SK-MEL-5 (cell line): ENCODE results near the gene TMEFF1. TPM values are rescaled to one million over a fixed set of nuclear protein-coding genes. Genes with fewer than 3 reads are reported as not detected.
"Not testable (repeated sequence)": the region's sequence is repeated elsewhere in the genome, so short reads cannot be mapped to it uniquely, and the experiment has no call there.

Experiments used
- DNase-seq: peaks from one replicate; pipeline ENCODE4 v3.0.0-alpha.2; 2016; ENCODE audit warnings: low read depth, low spot score
- in situ Hi-C: cut with HindIII; loops from 2 replicates; pipeline ENCODE4 v1.10.0; 2016; ENCODE audit warnings: low sequenced_read_pairs, high pct_unique_total_duplicates, low pct_unique_long_range_greater_than_20kb
- total RNA-seq: library from RNA; depleted of rRNA; stranded (reverse); fragments of >200 nt; shearing (Covaris generic); gene quantifications from 2 replicates; pipeline ENCODE4 v1.2.3, GENCODE V29; 2014

TMEFF1 gene
- total RNA-seq, 1 experiment from 2014 or later = 4.3 TPM

DNA sequence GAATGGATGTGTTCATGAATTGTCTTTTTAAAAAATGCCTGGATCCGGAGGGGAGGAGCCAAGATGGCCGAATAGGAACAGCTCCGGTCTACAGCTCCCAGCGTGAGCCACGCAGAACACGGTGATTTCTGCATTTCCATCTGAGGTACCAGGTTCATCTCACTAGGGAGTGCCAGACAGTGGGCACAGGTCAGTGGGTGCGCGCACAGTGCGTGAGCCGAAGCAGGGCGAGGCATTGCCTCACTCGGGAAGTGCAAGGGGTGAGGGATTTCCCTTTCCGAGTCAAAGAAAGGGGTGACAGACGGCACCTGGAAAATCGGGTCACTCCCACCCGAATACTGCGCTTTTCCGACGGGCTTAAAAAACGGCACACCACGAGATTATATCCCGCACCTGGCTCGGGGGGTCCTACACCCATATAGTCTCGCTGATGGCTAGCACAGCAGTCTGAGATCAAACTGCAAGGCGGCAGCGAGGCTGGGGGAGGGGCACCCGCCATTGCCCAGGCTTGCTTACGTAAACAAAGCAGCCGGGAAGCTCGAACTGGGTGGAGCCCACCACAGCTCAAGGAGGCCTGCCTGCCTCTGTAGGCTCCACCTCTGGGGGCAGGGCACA lies 54.3 kb downstream of the TMEFF1 start:
- DNase-seq, in situ Hi-C loops: not testable (repeated sequence)

DNA sequence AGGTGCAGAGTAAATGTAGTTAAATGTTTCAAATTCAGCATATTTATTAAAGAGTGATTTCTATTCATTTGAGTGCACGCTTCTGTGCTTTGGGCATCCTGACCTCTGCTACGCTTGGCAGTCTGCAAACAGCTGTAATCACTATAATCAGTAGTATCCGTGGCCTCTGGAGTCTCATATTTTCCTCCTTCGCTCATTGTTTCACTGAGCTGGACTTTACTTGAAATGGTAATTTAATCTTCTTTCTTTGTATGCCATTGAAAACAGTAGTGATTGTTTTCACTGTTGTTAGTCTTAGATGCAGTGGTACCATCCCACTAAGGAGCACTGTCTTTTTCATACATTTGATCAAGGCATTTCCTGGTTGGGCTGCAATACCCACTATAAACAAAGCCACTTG lies 61.5 kb downstream of the TMEFF1 start:
- in situ Hi-C loops = no loop called here
- peak; percentile 23 for DNase-seq

DNA sequence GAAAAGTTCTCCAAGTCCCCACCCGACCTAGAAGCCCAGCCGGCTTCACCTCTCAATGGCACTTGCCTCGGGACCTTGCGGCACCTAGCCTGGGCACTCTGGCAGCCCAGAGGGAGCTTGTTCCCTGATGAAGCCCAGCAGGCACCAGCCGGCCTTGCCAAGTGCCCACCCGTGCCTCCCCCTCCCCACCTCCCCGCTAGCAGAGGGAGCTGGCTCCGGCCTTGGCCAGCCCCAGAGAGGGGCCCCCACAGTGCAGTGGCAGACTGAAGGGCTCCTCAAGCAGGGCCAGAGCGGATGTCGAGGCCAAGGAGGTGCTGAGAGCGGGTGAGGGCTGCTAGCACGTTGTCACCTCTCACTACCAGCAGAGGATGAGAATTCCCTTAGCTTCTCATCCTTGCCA lies 67.4 kb downstream of the TMEFF1 start:
- in situ Hi-C loops = no loop called here
- DNase-seq = no peak

DNA sequence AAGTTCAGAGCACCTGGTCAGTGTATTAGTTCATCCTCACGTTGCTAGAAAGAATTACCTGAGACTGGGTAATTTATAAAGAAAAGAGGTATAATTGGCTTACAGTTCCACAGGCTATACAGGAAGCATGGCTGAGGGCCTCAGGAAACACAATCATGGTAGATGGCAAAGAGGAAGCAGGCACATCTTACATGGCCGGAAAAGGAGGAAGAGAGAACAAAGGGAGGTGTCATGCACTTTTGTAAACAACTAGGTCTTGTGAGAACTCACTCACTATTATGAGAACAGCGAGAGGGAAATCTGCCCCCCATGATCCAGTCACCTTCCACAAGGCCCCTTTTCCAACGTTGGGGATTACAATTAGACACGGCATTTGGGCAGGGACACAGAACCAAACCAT lies 76.1 kb downstream of the TMEFF1 start:
- no peak for DNase-seq
- in situ Hi-C loops = no loop called here

DNA sequence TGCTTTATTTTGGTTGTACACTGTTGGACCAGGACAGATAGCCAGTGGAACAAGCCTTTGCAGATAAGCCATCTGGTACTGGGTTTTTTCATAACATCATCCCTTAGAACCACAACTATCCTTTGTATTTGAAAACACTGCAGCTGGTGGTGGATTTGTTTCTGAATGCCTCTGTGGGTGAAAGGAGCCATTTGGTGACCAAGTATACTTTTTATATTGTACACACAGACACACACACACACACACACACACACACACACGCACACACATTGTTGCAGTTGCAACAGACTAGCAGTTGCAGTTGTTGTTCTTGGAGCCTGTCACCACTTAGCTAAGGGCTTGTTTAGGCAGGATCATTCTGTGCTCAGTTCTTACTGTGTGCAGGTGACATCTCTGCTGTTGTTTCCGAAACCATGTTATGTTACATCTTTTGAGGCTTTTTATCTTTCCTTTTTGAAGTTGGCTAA lies 82.0 kb downstream of the TMEFF1 start:
- in situ Hi-C loops = no loop called here
- no peak for DNase-seq

DNA sequence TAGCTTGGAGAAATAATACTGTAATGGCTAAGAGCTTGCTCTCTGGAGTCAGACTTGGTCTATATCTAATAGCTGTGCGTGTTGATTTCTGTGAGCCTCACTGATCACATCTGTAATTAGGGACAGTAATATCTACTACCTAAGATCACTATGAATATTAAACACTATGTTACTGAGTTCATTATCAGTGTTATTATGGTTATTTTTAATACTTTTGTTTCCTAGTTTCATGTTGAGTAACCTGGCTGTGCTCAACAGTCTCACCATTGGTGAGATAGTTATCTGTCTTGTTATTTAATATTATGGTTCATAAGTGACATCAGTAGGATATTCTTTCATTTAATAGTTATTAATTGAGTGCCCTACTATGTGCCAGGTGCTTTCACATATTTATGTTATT lies 82.5 kb downstream of the TMEFF1 start:
- in situ Hi-C loops = no loop called here
- DNase-seq = no peak

DNA sequence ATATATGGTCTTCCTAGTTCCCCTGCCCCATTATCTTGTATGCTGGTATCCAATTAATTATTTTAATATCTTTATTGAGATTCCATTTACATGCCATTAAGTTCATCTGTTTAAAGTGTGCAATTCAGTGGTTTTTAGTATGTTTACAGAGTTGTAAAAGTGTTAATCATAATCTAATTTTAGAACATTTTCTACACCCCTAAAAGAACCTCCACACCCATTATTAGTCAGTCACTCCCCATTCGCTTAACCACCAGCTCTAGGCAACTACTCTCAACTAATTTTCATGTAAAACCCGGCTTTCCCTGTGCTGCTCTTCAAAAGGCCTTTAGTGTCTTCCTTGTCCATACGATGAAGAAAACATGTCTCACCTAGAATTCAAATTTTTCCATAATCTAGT lies 84.1 kb downstream of the TMEFF1 start:
- DNase-seq = no peak
- in situ Hi-C loops = no loop called here

DNA sequence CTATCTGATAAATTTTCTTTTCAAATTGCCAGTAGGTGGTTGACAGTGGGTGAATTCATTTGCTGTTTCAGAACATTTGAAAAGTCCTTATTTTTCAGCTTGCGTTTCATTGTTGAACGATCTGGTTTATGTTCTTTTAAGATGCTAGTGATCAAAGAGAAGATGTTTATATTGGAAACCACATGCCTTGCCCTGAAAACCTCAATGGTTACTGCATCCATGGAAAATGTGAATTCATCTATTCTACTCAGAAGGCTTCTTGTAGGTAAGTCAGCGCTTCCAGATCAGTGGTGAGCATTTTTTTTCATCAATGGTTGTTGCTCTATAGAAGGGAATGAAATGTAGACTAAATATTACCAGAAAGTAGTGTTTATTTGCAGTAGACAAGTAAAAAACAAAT lies 88.3 kb downstream of the TMEFF1 start:
- in situ Hi-C loops = no loop called here

DNA sequence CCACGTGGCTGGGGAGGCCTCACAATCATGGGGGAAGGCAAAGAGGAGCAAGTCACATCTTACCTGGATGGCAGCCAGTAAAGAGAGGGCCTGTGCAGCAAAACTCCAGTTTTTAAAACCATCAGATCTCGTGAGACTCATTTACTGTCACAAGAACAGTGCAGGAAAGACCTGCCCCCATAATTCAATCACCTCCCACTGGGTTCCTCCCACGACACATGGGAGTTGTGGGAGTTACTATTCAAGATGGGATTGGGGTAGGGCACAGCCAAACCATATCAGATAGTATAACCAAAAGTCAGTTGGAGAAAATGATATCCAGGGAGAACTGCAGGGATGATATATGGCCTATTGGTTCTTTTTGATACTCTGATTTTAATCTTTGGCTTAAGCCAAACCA lies 94.9 kb downstream of the TMEFF1 start:
- no peak for DNase-seq
- in situ Hi-C loops = no loop called here

More for the DNA sequence above, 88.3 kb downstream of the TMEFF1 start:
- no peak for DNase-seq

DNA sequence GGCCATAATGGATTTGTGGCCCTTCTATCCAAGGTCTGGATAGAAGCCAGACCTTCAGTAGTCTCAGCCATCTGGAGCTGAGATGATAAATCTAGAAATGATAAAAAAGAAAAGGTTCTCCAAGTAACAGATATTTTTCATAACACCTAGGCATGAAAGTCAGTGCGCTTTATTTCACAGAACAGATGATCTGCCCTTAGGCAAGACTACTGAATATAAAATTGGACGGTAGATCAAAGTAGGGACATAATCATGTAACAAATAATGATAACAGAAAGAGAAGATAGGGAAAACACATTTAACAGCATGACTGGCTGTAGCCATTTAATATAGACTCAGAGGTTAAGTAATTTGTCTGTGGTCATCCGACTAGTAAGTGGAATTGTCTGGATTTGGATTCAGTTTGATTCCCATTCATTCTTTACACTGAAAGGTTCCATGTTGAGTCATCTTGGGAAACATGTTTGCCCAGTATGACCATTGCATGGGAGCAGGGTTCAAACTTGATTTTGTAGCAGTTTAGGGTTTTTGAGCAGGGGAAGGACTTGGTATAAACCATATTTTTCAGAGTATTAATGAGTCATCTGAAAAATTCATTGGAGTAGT lies 100.8 kb downstream of the TMEFF1 start:
- in situ Hi-C loops = no loop called here
- DNase-seq = no peak

DNA sequence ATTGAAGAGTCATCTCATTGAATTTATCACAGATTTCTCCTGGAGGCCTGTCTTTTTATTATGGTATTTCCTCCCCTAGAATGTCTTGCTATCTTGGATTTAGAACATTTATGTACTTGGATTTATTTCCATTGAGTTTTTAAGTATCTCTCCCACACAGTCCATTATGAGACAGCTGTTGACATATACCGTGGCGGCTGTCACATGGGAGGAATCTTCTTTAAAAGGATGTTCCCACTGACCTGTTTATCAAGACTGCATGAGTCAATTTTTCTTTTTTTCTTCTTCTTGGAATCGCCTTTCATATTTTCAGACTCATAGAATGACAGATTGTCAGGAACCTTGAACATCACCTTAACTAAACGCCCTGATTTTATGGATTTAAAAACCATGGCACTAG lies 102.1 kb downstream of the TMEFF1 start:
- in situ Hi-C loops = loop anchor here (25.0 kb wide), 1 partner anchor 513 kb away; no protein-coding TSS in a partner anchor
- DNase-seq = no peak

DNA sequence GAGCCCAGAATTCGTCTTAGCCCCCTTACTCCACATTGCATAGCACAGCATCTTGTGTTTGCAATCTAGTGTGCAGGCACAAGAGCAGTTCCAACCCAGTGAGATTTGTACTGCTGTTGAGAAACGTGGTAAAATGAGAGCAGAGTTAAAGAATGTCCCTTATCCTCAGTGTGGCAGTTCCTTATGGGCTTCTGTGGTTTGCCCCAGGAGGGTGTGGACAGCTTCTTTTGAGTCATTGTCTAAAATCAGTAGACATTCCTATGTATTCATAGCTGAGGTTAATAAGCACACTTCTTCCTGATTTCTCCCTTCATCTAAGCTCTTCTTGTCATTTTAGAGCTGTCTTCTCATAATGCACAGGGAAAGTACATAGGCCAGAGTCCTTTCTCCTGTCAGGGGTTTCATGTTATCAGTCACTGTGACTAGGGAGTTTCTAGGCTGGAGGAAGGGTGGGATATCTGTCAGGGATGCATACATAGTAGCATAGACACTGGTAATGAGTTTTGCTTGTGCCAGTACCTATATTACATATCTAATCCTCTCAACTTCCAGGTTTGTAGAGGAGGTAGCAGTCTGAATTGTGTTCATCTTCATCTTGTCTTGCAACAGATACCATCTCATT lies 102.9 kb downstream of the TMEFF1 start:
- DNase-seq = no peak

DNA sequence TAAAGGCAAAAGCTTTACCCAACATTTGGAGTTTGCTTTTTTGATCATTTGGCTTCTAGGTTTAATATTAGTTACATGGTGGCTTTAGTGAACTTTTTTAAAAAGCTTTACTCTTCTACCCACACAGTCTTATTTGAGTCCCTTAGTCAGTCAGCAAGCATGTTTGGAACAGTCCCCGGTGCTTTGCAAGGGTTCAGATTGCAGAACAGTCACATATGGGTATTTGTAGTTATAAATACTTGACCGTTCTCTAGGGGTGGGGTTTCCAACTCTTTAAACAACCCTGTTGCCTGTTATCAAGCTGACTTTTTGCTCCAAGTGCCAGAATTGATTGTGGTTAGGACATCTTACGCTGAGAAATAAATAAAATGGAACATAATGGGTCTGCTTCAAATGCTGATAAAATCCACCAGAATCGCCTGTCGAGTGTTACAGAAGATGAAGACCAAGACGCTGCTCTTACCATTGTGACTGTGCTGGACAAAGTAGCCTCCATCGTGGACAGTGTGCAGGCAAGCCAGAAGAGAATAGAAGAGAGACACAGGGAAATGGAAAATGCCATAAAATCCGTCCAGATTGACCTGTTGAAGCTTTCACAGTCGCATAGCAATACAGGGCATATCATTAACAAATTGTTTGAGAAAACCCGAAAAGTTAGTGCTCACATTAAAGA lies 105.0 kb downstream of the TMEFF1 start, which contains the start of gene CAVIN4:
Gene CAVIN4 (plus strand): TSS at position 304 of the 673 bp plus-strand sequence. CDS start 65 bp downstream, at position 369.
- no peak for DNase-seq
- in situ Hi-C loops = loop anchor here (25.0 kb wide), 1 partner anchor 516 kb away; no protein-coding TSS in a partner anchor

More for the DNA sequence above, 102.9 kb downstream of the TMEFF1 start:
- in situ Hi-C loops = loop anchor here (25.0 kb wide), 1 partner anchor 514 kb away; no protein-coding TSS in a partner anchor

DNA sequence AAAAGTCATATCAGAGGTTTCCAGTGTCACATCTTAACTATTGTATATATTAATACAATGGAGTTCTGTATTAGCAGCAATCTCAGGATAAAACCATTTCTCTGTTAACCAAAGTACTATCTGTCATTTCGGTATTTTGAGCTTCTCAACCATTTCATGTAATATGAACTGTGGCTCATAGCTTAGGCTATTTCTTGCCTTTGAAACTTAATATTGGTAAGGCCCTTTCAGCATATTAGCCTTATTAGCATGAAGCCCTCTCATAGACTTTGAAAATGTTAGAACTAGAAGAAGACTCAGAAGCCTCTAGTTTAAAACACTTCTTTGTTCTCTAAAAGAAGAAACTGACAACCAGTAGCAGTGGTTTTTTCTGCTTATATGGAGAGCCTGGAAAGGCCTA lies 105.7 kb downstream of the TMEFF1 start:
- in situ Hi-C loops = loop anchor here (25.0 kb wide), 1 partner anchor 516 kb away; no protein-coding TSS in a partner anchor

DNA sequence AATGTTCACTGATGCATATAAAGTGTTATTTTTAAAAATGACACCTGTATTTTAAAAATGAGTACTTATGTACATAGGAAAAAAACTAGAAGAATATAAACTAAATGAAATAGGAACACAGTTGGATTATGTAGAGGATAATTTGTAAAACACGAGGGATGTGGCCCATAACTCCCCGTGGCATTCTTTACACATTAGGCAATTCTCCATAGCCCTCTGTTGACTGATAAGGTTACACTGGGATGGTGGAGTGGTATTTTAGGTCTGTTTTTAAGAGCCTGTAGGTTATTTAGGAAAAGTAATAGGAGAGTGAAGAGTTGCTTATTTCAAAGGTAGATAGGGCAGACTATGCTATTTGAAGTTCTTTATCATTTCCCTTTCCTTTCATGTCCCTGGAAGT lies 106.7 kb downstream of the TMEFF1 start:
- DNase-seq = no peak
- in situ Hi-C loops = loop anchor here (25.0 kb wide), 1 partner anchor 517 kb away; no protein-coding TSS in a partner anchor

More for the DNA sequence above, 105.7 kb downstream of the TMEFF1 start:
- no peak for DNase-seq

DNA sequence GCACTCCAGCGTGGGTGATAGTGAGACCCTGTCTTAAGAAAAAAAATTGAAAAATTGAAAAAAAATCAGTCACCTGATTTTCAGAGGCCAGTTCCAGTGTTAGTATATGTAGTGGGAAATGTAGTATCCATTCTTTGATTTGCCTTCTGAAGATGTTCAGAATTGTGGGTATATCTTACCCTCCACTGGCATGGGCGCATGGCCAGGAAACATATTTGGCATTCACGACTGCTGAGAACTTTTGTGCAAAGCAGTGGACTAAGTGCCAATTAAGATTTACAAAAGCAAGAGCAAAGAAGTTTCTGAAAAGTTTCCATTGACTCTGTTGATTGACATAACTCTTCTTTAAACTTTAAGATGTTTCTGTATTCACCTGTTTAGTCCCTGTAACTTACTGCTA lies 107.3 kb downstream of the TMEFF1 start:
- in situ Hi-C loops = loop anchor here (25.0 kb wide), 1 partner anchor 518 kb away; no protein-coding TSS in a partner anchor
- no peak for DNase-seq

DNA sequence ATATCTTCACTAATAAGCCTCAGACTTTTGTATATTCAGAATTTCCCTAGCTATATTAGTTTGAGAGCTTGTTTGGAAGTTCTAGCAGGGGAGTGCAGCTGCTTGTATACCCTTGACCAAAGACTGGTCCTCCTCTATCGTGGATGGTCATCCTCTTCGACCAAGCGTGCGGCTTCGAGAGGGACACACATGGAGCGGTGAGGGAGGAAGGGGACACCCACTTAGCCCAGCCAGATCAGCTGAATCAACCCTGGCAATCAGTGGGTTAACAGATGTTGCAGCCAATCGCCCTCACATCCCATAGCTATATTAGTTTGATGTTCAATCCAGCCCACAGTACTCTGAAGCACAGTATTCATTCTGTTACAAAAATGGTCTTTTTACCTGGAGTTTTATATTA lies 108.1 kb downstream of the TMEFF1 start:
- DNase-seq = no peak

DNA sequence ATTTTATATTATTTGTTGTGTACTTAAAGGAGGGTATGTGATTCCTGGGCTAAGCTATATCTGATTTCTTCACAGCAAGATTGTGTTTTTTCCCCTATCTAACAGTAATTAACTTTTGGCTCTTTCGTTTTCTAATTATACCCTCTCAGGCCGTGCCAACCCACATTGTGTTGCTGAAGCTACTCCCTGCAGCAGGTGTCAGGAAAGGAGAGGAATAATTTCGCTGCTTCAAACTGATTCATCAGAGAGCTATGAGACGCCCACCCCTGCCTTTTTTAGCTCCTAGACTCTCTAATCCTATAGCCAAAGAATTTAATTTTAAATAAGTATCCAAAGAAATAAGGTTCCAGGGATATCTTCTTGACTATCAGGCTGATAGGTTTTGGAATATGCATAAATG lies 108.7 kb downstream of the TMEFF1 start:
- DNase-seq = no peak
- in situ Hi-C loops = loop anchor here (25.0 kb wide), 1 partner anchor 519 kb away; no protein-coding TSS in a partner anchor

More for the DNA sequence above, 108.1 kb downstream of the TMEFF1 start:
- in situ Hi-C loops = loop anchor here (25.0 kb wide), 1 partner anchor 519 kb away; no protein-coding TSS in a partner anchor
